SK-N-SH treated with all-trans-retinoic acid at 6 μM for 48 hours (cell line): ENCODE results near the gene SPACA5.
A peak's percentile ranks its signal among the peaks of the same experiment; 100 is the strongest.

ENCODE experiments used
- ATAC-seq: fragments of 200-7000 bp; cut with Tn5 transposase; 3 replicates; pipeline ENCODE4 v1.9.1; 2020; ENCODE audit warnings: mild to moderate bottlenecking, moderate library complexity
- ARNTL ChIP-seq: fragments of 450-650 bp; formaldehyde crosslinking; IDR thresholded peaks from 2 replicates; pipeline ENCODE4 v1.5.0; 2020; ENCODE audit warnings: low read depth, mild to moderate bottlenecking, moderate library complexity, borderline replicate concordance
- CSDC2 ChIP-seq: fragments of 250-450 bp; sonication (Bioruptor Pico); IDR thresholded peaks from 2 replicates; pipeline ENCODE4 v1.5.0; 2020; ENCODE audit warnings: mild to moderate bottlenecking, moderate library complexity
- CSRNP3 ChIP-seq: fragments of 250-450 bp; sonication (Bioruptor Pico); IDR thresholded peaks from 2 replicates; pipeline ENCODE4 v1.5.1; 2021; ENCODE audit warnings: mild to moderate bottlenecking, moderate library complexity
- ESRRG ChIP-seq: fragments of 250-450 bp; sonication (Bioruptor Pico); IDR thresholded peaks from 2 replicates; pipeline ENCODE4 v1.6.1; 2021; ENCODE audit warnings: mild to moderate bottlenecking
- GLIS3 ChIP-seq: fragments of 250-450 bp; sonication (Bioruptor Pico); IDR thresholded peaks from 2 replicates; pipeline ENCODE4 v1.5.0; 2020; ENCODE audit warnings: mild to moderate bottlenecking, moderate library complexity
- ISL1 ChIP-seq: fragments of 250-450 bp; sonication (Bioruptor Pico); IDR thresholded peaks from 2 replicates; pipeline ENCODE4 v2.1.2; 2022; ENCODE audit warnings: mild to moderate bottlenecking, moderate library complexity
- OSR1 ChIP-seq: fragments of 250-450 bp; sonication (Bioruptor Pico); IDR thresholded peaks from 2 replicates; pipeline ENCODE4 v1.8.0; 2022; ENCODE audit warnings: moderate library complexity, mild to moderate bottlenecking, inconsistent platforms
- PPARA ChIP-seq: fragments of 250-450 bp; sonication (Bioruptor Pico); IDR thresholded peaks from 2 replicates; pipeline ENCODE4 v1.5.0; 2020; ENCODE audit warnings: mild to moderate bottlenecking, borderline replicate concordance
- RARB ChIP-seq: fragments of 250-450 bp; sonication (Bioruptor Pico); IDR thresholded peaks from 2 replicates; pipeline ENCODE4 v1.8.0; 2021; ENCODE audit warnings: mild to moderate bottlenecking, moderate library complexity
- SNAI2 ChIP-seq: fragments of 250-450 bp; sonication (Bioruptor Pico); IDR thresholded peaks from 2 replicates; pipeline ENCODE4 v1.5.0; 2020; ENCODE audit warnings: mild to moderate bottlenecking, moderate library complexity
- TCF4 ChIP-seq: fragments of 250-450 bp; sonication (Bioruptor Pico); IDR thresholded peaks from 2 replicates; pipeline ENCODE4 v1.8.0; 2021; ENCODE audit warnings: mild to moderate bottlenecking, moderate library complexity, borderline replicate concordance
- TOX ChIP-seq: fragments of 250-450 bp; sonication (Bioruptor Pico); IDR thresholded peaks from 2 replicates; pipeline ENCODE4 v1.8.0; 2021; ENCODE audit warnings: mild to moderate bottlenecking, moderate library complexity, borderline replicate concordance
- ZC3H10 ChIP-seq: fragments of 250-450 bp; sonication (Bioruptor Pico); IDR thresholded peaks from 2 replicates; pipeline ENCODE4 v1.5.1; 2021; ENCODE audit warnings: mild to moderate bottlenecking, moderate library complexity
- ZFP3 ChIP-seq: fragments of 250-450 bp; sonication (Bioruptor Pico); IDR thresholded peaks from 2 replicates; pipeline ENCODE4 v1.5.0; 2020; ENCODE audit warnings: mild to moderate bottlenecking, moderate library complexity
- ZFP30 ChIP-seq: fragments of 450-650 bp; formaldehyde crosslinking; IDR thresholded peaks from 2 replicates; pipeline ENCODE4 v1.5.0; 2022; ENCODE audit warnings: mild to moderate bottlenecking, moderate library complexity
- ZNF565 ChIP-seq: fragments of 450-650 bp; formaldehyde crosslinking; conservative IDR thresholded peaks from 2 replicates; pipeline ENCODE4 v1.5.0; 2020; ENCODE audit warnings: low read depth, mild to moderate bottlenecking, moderate library complexity
- ZNF70 ChIP-seq: fragments of 450-650 bp; formaldehyde crosslinking; IDR thresholded peaks from 2 replicates; pipeline ENCODE4 v1.5.0; 2020; ENCODE audit warnings: mild to moderate bottlenecking, moderate library complexity
- ZNF8 ChIP-seq: fragments of 450-650 bp; formaldehyde crosslinking; IDR thresholded peaks from 2 replicates; pipeline ENCODE4 v1.5.0; 2020; ENCODE audit warnings: mild to moderate bottlenecking, moderate library complexity
- TF ChIP-seq, protein P1 (sequence below): fragments of 250-450 bp; sonication (Bioruptor Pico); IDR thresholded peaks from 2 replicates; pipeline ENCODE4 v1.8.0; 2021; ENCODE audit warnings: low read depth, mild to moderate bottlenecking, moderate library complexity, borderline replicate concordance
- TF ChIP-seq, protein P2 (sequence below): fragments of 250-450 bp; sonication (Bioruptor Pico); IDR thresholded peaks from 2 replicates; pipeline ENCODE4 v1.5.1; 2020; ENCODE audit warnings: low read depth, mild to moderate bottlenecking, moderate library complexity
- TF ChIP-seq, protein P3 (sequence below): fragments of 250-450 bp; sonication (Bioruptor Pico); IDR thresholded peaks from 2 replicates; pipeline ENCODE4 v1.8.0; 2020; ENCODE audit warnings: mild to moderate bottlenecking, moderate library complexity, borderline replicate concordance
- TF ChIP-seq, protein P4 (sequence below): fragments of 250-450 bp; sonication (Bioruptor Pico); IDR thresholded peaks from 2 replicates; pipeline ENCODE4 v1.5.0; 2020; ENCODE audit warnings: mild to moderate bottlenecking, moderate library complexity

SPACA5 gene

GRCh38 chrX:47992669-47993068 lies 14.1 kb upstream of the SPACA5 start:
- TF ChIP-seq, protein P1, sequence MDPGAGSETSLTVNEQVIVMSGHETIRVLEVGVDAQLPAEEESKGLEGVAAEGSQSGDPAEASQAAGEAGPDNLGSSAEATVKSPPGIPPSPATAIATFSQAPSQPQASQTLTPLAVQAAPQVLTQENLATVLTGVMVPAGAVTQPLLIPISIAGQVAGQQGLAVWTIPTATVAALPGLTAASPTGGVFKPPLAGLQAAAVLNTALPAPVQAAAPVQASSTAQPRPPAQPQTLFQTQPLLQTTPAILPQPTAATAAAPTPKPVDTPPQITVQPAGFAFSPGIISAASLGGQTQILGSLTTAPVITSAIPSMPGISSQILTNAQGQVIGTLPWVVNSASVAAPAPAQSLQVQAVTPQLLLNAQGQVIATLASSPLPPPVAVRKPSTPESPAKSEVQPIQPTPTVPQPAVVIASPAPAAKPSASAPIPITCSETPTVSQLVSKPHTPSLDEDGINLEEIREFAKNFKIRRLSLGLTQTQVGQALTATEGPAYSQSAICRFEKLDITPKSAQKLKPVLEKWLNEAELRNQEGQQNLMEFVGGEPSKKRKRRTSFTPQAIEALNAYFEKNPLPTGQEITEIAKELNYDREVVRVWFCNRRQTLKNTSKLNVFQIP (CRISPR knock-in tag) = no peak
- no peak for TF ChIP-seq ZNF70
- TF ChIP-seq ISL1 (CRISPR knock-in tag) = no peak
- TF ChIP-seq SNAI2 (CRISPR knock-in tag) = no peak
- no peak for TF ChIP-seq ZFP3 (CRISPR knock-in tag)
- no peak for TF ChIP-seq ZFP30 (CRISPR knock-in tag)
- TF ChIP-seq ESRRG (CRISPR knock-in tag) = no peak
- TF ChIP-seq OSR1 (CRISPR knock-in tag) = no peak
- TF ChIP-seq, protein P2, sequence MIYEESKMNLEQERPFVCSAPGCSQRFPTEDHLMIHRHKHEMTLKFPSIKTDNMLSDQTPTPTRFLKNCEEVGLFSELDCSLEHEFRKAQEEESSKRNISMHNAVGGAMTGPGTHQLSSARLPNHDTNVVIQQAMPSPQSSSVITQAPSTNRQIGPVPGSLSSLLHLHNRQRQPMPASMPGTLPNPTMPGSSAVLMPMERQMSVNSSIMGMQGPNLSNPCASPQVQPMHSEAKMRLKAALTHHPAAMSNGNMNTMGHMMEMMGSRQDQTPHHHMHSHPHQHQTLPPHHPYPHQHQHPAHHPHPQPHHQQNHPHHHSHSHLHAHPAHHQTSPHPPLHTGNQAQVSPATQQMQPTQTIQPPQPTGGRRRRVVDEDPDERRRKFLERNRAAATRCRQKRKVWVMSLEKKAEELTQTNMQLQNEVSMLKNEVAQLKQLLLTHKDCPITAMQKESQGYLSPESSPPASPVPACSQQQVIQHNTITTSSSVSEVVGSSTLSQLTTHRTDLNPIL = no peak
- TF ChIP-seq PPARA (CRISPR knock-in tag) = no peak
- no peak for TF ChIP-seq ARNTL (CRISPR knock-in tag)
- TF ChIP-seq TOX (CRISPR knock-in tag) = no peak
- TF ChIP-seq CSRNP3 (CRISPR knock-in tag) = no peak
- TF ChIP-seq ZNF565 (CRISPR knock-in tag) = no peak
- no peak for TF ChIP-seq ZC3H10 (CRISPR knock-in tag)
- TF ChIP-seq RARB = no peak
- no peak for TF ChIP-seq CSDC2 (CRISPR knock-in tag)
- no peak for ATAC-seq

DNA sequence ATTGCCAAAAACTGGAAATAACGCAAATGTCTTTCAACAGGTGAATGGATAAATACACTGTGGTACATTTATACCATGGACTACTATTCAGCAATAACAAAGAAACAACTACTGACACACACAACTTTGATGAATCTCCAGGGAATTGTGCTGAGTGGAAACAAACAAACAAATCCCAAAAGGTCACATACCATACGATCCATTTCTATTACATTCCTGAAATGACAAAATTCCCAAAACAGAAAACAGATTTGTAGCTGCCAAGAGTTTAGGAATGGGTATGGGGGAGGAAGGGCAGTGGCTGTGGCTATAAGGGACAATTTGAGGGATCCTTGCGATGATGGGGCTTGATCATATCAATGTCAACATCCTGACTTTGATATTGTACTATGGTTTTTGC lies 5.5 kb upstream of the SPACA5 start:
- TF ChIP-seq ISL1 (CRISPR knock-in tag) (no peak), ZNF8 (0 out of 2 replicates have a peak, but pooled peaks have one; percentile 29), CSRNP3 (CRISPR knock-in tag) (no peak)
- no peak for ATAC-seq

DNA sequence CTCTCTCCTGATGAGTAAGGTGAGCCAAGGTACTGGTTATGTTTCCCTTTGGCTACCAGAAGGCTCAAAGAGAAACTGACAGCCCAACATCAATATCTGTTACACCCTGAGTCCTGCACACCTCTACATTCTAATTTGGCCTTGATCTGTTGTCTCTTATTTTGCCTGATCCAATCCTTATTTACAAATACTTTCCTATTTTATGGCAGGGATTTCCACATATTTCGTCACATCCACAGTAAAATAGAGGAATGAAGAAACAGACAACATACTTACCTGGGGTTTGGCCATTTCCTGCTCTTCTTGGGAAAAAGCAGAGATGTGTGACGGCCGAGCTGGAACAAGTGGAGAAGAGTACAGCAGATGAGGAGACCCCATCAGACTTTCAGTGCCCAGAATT lies 4.5 kb upstream of the SPACA5 start:
- no peak for ATAC-seq

DNA sequence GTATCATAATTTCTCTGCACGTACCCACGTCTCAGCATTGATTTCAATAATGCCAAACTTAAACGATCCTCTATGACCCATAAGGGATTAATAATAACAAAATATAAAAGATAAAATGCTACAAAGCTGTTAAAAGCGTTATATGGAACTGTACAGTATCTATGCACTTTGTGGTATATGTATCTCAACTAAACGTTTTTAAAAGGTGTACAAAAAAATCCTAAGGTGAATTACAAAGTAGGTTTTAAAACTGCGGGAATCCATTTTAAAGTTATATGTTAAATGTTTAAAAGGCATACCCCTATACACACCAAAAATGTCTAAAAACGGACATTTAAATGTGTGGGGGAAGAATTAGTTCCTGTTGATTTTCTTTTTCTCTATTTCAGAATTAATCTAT lies 3.9 kb upstream of the SPACA5 start:
- ATAC-seq = no peak
- TF ChIP-seq ZFP30 (CRISPR knock-in tag) (no peak), TCF4 (CRISPR knock-in tag) (no peak), ZNF565 (CRISPR knock-in tag) (no peak), ZFP3 (CRISPR knock-in tag) (no peak), PPARA (CRISPR knock-in tag) (no peak), ZNF8 (no peak), GLIS3 (CRISPR knock-in tag) (no peak), TOX (CRISPR knock-in tag) (no peak), ISL1 (CRISPR knock-in tag) (no peak), RARB (no peak)
- TF ChIP-seq, protein P3, sequence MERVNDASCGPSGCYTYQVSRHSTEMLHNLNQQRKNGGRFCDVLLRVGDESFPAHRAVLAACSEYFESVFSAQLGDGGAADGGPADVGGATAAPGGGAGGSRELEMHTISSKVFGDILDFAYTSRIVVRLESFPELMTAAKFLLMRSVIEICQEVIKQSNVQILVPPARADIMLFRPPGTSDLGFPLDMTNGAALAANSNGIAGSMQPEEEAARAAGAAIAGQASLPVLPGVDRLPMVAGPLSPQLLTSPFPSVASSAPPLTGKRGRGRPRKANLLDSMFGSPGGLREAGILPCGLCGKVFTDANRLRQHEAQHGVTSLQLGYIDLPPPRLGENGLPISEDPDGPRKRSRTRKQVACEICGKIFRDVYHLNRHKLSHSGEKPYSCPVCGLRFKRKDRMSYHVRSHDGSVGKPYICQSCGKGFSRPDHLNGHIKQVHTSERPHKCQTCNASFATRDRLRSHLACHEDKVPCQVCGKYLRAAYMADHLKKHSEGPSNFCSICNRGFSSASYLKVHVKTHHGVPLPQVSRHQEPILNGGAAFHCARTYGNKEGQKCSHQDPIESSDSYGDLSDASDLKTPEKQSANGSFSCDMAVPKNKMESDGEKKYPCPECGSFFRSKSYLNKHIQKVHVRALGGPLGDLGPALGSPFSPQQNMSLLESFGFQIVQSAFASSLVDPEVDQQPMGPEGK (CRISPR knock-in tag) = no peak
- TF ChIP-seq, protein P4, sequence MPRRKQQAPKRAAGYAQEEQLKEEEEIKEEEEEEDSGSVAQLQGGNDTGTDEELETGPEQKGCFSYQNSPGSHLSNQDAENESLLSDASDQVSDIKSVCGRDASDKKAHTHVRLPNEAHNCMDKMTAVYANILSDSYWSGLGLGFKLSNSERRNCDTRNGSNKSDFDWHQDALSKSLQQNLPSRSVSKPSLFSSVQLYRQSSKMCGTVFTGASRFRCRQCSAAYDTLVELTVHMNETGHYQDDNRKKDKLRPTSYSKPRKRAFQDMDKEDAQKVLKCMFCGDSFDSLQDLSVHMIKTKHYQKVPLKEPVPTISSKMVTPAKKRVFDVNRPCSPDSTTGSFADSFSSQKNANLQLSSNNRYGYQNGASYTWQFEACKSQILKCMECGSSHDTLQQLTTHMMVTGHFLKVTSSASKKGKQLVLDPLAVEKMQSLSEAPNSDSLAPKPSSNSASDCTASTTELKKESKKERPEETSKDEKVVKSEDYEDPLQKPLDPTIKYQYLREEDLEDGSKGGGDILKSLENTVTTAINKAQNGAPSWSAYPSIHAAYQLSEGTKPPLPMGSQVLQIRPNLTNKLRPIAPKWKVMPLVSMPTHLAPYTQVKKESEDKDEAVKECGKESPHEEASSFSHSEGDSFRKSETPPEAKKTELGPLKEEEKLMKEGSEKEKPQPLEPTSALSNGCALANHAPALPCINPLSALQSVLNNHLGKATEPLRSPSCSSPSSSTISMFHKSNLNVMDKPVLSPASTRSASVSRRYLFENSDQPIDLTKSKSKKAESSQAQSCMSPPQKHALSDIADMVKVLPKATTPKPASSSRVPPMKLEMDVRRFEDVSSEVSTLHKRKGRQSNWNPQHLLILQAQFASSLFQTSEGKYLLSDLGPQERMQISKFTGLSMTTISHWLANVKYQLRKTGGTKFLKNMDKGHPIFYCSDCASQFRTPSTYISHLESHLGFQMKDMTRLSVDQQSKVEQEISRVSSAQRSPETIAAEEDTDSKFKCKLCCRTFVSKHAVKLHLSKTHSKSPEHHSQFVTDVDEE (CRISPR knock-in tag) = no peak
- TF ChIP-seq, protein P2 = no peak

More for the DNA sequence above, 4.5 kb upstream of the SPACA5 start:
- TF ChIP-seq ISL1 (CRISPR knock-in tag) (no peak), CSDC2 (CRISPR knock-in tag) (no peak), ESRRG (CRISPR knock-in tag) (no peak), SNAI2 (CRISPR knock-in tag) (no peak), ZC3H10 (CRISPR knock-in tag) (no peak), ZNF8 (no peak), ARNTL (CRISPR knock-in tag) (no peak)
